DOHH2 (cell line): ENCODE data around the gene PRR14.

Experiments
- H3F3A ChIP-seq: fragments of 200-600 bp; sonication (generic), shearing (Covaris generic); 2 replicates; pipeline ENCODE4 v1.6.0; 2016; ENCODE audit warnings: antibody characterized with exemption, mild to moderate bottlenecking; ENCODE audit not compliant: control insufficient read depth, insufficient read depth
- H3K27ac ChIP-seq: fragments of 200-600 bp; sonication (generic); 2 replicates; pipeline ENCODE4 v1.5.1; 2014; ENCODE audit warnings: low read depth, mild to moderate bottlenecking, low read length, moderate library complexity
- H3K27me3 ChIP-seq: fragments of 200-600 bp; sonication (generic); 2 replicates; pipeline ENCODE4 v1.6.1; 2014; ENCODE audit warnings: mild to moderate bottlenecking, low read length, mixed read lengths; ENCODE audit not compliant: control insufficient read depth
- H3K36me3 ChIP-seq: fragments of 200-600 bp; sonication (generic); 2 replicates; pipeline ENCODE4 v1.6.1; 2014; ENCODE audit warnings: mild to moderate bottlenecking, low read length, moderate library complexity, mixed read lengths; ENCODE audit not compliant: control insufficient read depth
- H3K4me1 ChIP-seq: fragments of 200-600 bp; sonication (generic); 2 replicates; pipeline ENCODE4 v1.6.1; 2014; ENCODE audit warnings: mild to moderate bottlenecking, low read length, mixed read lengths; ENCODE audit not compliant: control insufficient read depth
- H3K4me2 ChIP-seq: fragments of 200-600 bp; sonication (generic); 2 replicates; pipeline ENCODE4 v1.6.0; 2014; ENCODE audit warnings: mild to moderate bottlenecking, low read length, moderate library complexity
- H3K4me3 ChIP-seq: fragments of 200-600 bp; sonication (generic); 2 replicates; pipeline ENCODE4 v1.5.1; 2014; ENCODE audit warnings: mild to moderate bottlenecking, low read length, mixed read lengths
- H3K79me2 ChIP-seq: fragments of 200-600 bp; sonication (generic); 2 replicates; pipeline ENCODE4 v1.6.1; 2014; ENCODE audit warnings: mild to moderate bottlenecking, low read length, mixed read lengths; ENCODE audit not compliant: control insufficient read depth
- H3K9me2 ChIP-seq: fragments of 200-600 bp; sonication (generic); replicated peaks from 2 replicates; pipeline ENCODE4 v1.6.1; 2014; ENCODE audit warnings: mild to moderate bottlenecking, low read length, mixed read lengths; ENCODE audit not compliant: control insufficient read depth
- H3K9me3 ChIP-seq: fragments of 200-600 bp; sonication (generic); 2 replicates; pipeline ENCODE4 v1.6.1; 2014; ENCODE audit warnings: antibody characterized with exemption, low read length, mixed read lengths; ENCODE audit not compliant: control insufficient read depth, insufficient read depth
- H4K20me1 ChIP-seq: fragments of 200-600 bp; sonication (generic); 2 replicates; pipeline ENCODE4 v1.6.0; 2014; ENCODE audit warnings: low read depth, mild to moderate bottlenecking, antibody characterized with exemption, low read length, moderate library complexity; ENCODE audit not compliant: control insufficient read depth, insufficient read depth
- EZH2phosphoT487 ChIP-seq: fragments of 200-600 bp; sonication (generic); IDR thresholded peaks from 2 replicates; pipeline ENCODE4 v1.6.1; 2017; ENCODE audit warnings: borderline replicate concordance, mild to moderate bottlenecking, antibody characterized with exemption, low read length, moderate library complexity, mixed read lengths
- TF ChIP-seq, protein P1 (sequence below): fragments of 200-600 bp; sonication (generic); IDR thresholded peaks from one replicate; pipeline ENCODE4 v1.5.1; 2014; ENCODE audit warnings: antibody characterized with exemption, mild to moderate bottlenecking, low read depth, low read length; ENCODE audit not compliant: poor library complexity, severe bottlenecking

The PRR14 gene

DNA sequence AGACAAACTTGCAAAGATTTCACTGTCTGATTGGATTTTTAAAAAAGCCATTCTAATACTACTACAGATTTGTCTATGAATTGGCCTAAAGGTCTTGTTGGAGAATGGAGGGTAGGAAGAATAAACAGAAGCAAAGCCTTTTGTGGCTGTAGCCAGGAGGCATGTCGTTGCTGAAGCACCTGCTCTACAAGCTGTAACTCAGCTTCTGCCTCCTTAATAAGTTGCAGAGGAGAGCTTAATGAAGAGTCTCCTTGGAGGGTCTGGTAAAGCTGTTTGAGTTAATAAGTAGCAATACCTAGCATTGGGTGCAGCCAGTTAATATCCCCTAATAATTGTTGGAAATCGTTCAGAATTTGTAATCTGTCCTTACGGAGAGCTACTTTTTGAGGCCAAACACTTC lies 30.6 kb upstream of the PRR14 start:
- no peak overlapping the region for H3K27ac ChIP-seq
- no peaks in the 10 kb centered on the region for H3K79me2 ChIP-seq
- H3K27me3 ChIP-seq, result no peaks in the 10 kb centered on the region
- no peak overlapping the region for H3K4me3 ChIP-seq
- H3K9me2 ChIP-seq, result no peaks in the 10 kb centered on the region
- H3K36me3 ChIP-seq, result no peaks in the 10 kb centered on the region
- no peak overlapping the region for H3K4me2 ChIP-seq
- H3F3A ChIP-seq, result no peaks in the 10 kb centered on the region
- no peaks in the 10 kb centered on the region for H4K20me1 ChIP-seq
- peaks cover 12% of the 10 kb centered on the region; the same call in 1 of the 2 replicates for H3K9me3 ChIP-seq
- TF ChIP-seq, protein P1, sequence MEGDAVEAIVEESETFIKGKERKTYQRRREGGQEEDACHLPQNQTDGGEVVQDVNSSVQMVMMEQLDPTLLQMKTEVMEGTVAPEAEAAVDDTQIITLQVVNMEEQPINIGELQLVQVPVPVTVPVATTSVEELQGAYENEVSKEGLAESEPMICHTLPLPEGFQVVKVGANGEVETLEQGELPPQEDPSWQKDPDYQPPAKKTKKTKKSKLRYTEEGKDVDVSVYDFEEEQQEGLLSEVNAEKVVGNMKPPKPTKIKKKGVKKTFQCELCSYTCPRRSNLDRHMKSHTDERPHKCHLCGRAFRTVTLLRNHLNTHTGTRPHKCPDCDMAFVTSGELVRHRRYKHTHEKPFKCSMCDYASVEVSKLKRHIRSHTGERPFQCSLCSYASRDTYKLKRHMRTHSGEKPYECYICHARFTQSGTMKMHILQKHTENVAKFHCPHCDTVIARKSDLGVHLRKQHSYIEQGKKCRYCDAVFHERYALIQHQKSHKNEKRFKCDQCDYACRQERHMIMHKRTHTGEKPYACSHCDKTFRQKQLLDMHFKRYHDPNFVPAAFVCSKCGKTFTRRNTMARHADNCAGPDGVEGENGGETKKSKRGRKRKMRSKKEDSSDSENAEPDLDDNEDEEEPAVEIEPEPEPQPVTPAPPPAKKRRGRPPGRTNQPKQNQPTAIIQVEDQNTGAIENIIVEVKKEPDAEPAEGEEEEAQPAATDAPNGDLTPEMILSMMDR, result no peak
- no peak for TF ChIP-seq EZH2phosphoT487
- peaks cover 27% of the 10 kb centered on the region for H3K4me1 ChIP-seq

- TF ChIP-seq EZH2phosphoT487, result no peak
- TF ChIP-seq, protein P1, result no peak
- no peaks in the 10 kb centered on the region for H3K79me2 ChIP-seq
- no peaks in the 10 kb centered on the region for H4K20me1 ChIP-seq
- peaks cover 12% of the 10 kb centered on the region; the same call in 1 of the 2 replicates for H3K9me3 ChIP-seq
- 0 out of 2 replicates have a peak overlapping the region, but pooled peaks have one; percentile 36 for H3K4me3 ChIP-seq
- H3K9me2 ChIP-seq, result no peaks in the 10 kb centered on the region
- H3K27me3 ChIP-seq, result no peaks in the 10 kb centered on the region
- no peaks in the 10 kb centered on the region for H3F3A ChIP-seq
- no peak overlapping the region; the same call in 1 of the 2 replicates for H3K4me2 ChIP-seq
- H3K27ac ChIP-seq, result no peak overlapping the region
- no peaks in the 10 kb centered on the region for H3K36me3 ChIP-seq
- H3K4me1 ChIP-seq, result peaks cover 22% of the 10 kb centered on the region
Measured at GRCh38 chr16:30621765-30622164, 29.0 kb upstream of the PRR14 start.

- Histone ChIP-seq H3K4me2 (peak overlapping the region; percentile 61), H3K36me3 (no peaks in the 10 kb centered on the region), H4K20me1 (no peaks in the 10 kb centered on the region), H3F3A (no peaks in the 10 kb centered on the region), H3K4me1 (peaks cover 22% of the 10 kb centered on the region), H3K9me3 (peaks cover 12% of the 10 kb centered on the region; the same call in 1 of the 2 replicates), H3K4me3 (peak overlapping the region; percentile 36), H3K9me2 (no peaks in the 10 kb centered on the region), H3K79me2 (no peaks in the 10 kb centered on the region), H3K27me3 (no peaks in the 10 kb centered on the region), H3K27ac (no peak overlapping the region)
- TF ChIP-seq, protein P1, result no peak
- no peak for TF ChIP-seq EZH2phosphoT487
Measured at GRCh38 chr16:30622455-30623032, 28.2 kb upstream of the PRR14 start.
